Fibroblast of skin of back (primary cell): ENCODE measurements around the gene SCLY.
"Not testable (repeated sequence)": the region's sequence is repeated elsewhere in the genome, so short reads cannot be mapped to it uniquely, and the experiment has no call there.

Experiments used
- DNase-seq: peaks from one replicate; pipeline ENCODE4 v3.0.0-alpha.2; 2013

SCLY gene

GRCh38 chr2:238040918-238041317 lies 19.9 kb upstream of the SCLY start:
- no peak for DNase-seq

GRCh38 chr2:238042090-238042489 lies 18.7 kb upstream of the SCLY start:
- no peak for DNase-seq

GRCh38 chr2:238042849-238043584 lies 17.8 kb upstream of the SCLY start:
- no peak for DNase-seq

- DNase-seq = no peak
Measured at GRCh38 chr2:238043851-238044250, 16.9 kb upstream of the SCLY start.

- no peak for DNase-seq
Measured at GRCh38 chr2:238045575-238045974, 15.2 kb upstream of the SCLY start.

- DNase-seq = no peak
Measured at GRCh38 chr2:238046725-238047270, 14.0 kb upstream of the SCLY start.

- peak; percentile 23 for DNase-seq
Measured at GRCh38 chr2:238053191-238053776, 7.5 kb upstream of the SCLY start.

- no peak for DNase-seq
Measured at GRCh38 chr2:238055841-238056240, 5.0 kb upstream of the SCLY start.

- not testable (repeated sequence) for DNase-seq
Measured at GRCh38 chr2:238057696-238058575, 2.9 kb upstream of the SCLY start.

- no peak for DNase-seq
Measured at GRCh38 chr2:238059505-238059904, 1.3 kb upstream of the SCLY start.

- DNase-seq = peak; percentile 26
Measured at GRCh38 chr2:238060096-238060541, 682 bp upstream of the SCLY start.

GRCh38 chr2:238061315-238062202 lies 758 bp downstream of the SCLY start:
- peak; percentile 37 for DNase-seq

- no peak for DNase-seq
Measured at GRCh38 chr2:238063414-238064189, 2.8 kb downstream of the SCLY start.

GRCh38 chr2:238064376-238064775 lies 3.6 kb downstream of the SCLY start:
- DNase-seq = no peak

GRCh38 chr2:238065071-238065846 lies 4.5 kb downstream of the SCLY start:
- no peak for DNase-seq

GRCh38 chr2:238066218-238066617 lies 5.4 kb downstream of the SCLY start:
- DNase-seq = no peak

GRCh38 chr2:238066718-238067117 lies 5.9 kb downstream of the SCLY start:
- not testable (repeated sequence) for DNase-seq

GRCh38 chr2:238067939-238068338 lies 7.1 kb downstream of the SCLY start:
- DNase-seq = no peak

- DNase-seq = no peak
Measured at GRCh38 chr2:238069021-238069709, 8.4 kb downstream of the SCLY start.

- no peak for DNase-seq
Measured at GRCh38 chr2:238069877-238070276, 9.1 kb downstream of the SCLY start.
